Measurements from ENCODE around the gene CCDC78.

CCDC78 gene

GRCh38 chr16:676913-677312, 49.3 kb downstream of the CCDC78 start:
- peak; percentile 86 for DNase-seq

- DNase-seq: no peak
Observed at GRCh38 chr16:676565-676902, 49.7 kb downstream of the CCDC78 start.

DNA sequence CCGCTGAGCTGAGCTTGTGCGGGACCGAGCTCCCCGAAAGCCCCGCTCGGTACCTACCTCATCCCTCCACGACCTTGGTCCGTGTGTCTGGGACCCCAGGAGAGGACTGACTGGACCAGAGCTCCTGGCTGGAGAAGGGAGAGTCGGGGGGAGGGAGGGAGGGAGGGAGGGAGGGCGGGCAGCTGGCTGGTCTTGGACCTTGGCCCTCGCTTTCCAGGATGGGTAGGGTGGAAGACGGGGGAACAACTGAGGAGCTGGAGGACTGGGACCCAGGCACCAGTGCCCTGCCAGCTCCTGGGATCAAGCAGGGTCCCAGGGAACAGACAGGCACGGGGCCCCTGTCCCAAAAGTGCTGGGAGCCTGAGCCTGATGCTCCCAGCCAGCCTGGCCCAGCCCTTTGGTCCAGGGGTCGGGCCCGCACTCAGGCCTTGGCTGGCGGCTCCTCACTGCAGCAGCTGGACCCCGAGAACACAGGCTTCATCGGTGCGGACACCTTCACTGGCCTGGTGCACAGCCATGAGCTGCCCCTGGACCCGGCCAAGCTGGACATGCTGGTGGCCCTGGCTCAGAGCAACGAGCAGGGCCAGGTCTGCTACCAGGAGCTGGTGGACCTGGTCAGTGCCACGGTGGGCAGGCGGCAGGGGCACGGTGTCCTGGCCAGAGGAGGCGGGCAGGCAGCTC, 50.2 kb downstream of the CCDC78 start:
- no peak for DNase-seq

DNA sequence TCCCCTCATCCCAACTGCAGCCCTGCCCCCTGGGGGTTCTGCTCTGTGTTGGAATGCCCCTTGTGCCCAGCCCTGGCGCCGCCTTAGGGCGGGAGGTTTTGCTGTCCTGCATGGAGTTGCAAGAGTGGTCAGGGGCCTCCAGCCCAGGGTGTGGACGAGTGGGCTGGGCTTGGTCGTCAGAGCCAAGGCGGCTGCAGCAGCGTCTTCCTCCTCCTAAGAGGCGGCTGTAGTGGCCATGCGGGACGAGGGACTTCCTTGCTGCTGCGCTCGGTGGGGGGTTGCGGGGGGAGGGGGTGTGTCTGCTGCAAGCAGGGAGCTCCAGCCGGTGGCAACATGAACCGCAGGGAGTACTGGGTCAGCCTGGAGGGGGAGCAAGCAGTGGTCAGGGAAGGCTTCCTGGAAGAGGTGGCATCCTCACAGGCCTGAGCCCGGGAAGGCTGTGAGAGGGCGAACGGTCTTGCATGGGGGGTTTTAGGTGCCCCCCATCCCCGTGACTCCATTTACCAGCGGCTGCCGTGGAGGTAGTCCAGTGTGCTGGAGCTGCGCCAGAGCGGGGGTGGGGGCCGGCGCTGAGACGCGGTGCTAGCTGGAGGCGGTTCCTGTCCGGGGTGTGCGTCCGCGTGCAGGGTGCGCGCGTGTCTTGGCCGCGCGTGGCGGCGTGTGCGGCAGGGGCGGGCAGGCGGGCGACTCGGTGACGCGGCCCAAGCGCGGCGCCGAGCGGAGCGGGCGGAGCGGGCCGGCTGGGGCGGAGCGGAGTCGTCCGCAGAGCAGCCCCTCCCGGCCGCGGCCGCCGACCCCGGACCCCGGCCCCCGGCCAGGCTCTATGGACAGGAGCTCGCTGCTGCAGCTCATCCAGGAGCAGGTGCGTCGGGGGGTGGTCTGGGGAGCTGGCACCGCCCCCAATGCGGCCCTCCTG, 51.0 kb downstream of the CCDC78 start, which contains the start of gene RHBDL1:
RHBDL1 (plus strand) TSS at position 704 of the 916 bp plus-strand sequence; CDS start at position 824, 120 bp downstream.
- DNase-seq: no peak

GRCh38 chr16:674214-674881, 51.9 kb downstream of the CCDC78 start:
- DNase-seq: no peak

DNA sequence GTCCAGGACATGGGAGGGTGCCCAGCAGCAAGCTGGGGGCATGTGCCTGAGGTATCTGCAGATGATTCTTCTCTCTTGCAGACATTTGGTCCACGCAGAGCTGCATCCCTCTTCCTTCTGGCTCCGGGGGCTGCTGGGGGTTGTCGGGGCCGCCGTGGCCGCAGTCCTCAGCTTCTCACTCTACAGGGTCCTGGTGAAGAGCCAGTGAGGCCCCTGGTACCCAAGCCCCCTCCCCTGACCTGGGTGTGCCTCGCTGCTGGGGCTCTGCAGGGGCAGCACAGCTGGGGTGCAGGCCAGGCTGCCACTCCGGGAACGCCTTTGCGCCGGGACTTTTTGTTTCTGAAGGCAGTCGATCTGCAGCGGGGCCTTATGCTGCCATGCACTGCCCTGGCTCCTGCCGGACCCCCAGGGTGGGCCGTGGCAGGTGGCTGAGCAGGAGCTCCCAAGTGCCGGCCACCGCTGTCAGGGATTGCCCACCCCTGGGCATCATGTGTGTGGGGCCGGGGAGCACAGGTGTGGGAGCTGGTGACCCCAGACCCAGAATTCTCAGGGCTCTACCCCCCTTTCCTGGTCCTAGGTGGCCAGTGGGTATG, 52.7 kb downstream of the CCDC78 start:
- no peak for DNase-seq

GRCh38 chr16:672851-673250, 53.4 kb downstream of the CCDC78 start:
- DNase-seq: no peak

Measured in COR-L47 (cell line).